Measurements from ENCODE around the gene PBRM1. TPM values are rescaled to one million over a fixed set of nuclear protein-coding genes. Genes with fewer than 3 reads are reported as not detected.
A peak's percentile ranks its signal among the peaks of the same experiment; 100 is the strongest.

Gene PBRM1
- total and polyA plus RNA-seq, 2 of the 13 experiments (the other 11 are each of a cell fraction or from before 2014, with no cell fraction given): 10.9 to 33.2 TPM

- peak; percentile 61; the same call in 1 of the 2 replicates for TF ChIP-seq ZNF280D (CRISPR knock-in tag; IDR thresholded peaks at IDR 0.05)
- no peak for TF ChIP-seq DPF2 (CRISPR knock-in tag; IDR thresholded peaks at IDR 0.05; ENCODE audit: borderline replicate concordance, low read depth)
- TF ChIP-seq BCL6 (CRISPR knock-in tag; IDR thresholded peaks at IDR 0.05): peak; percentile 53
- TF ChIP-seq CENPT (CRISPR knock-in tag; IDR thresholded peaks at IDR 0.05; ENCODE audit: low read depth): peak; percentile 20; the same call in 1 of the 2 replicates
- TF ChIP-seq ZNF33B (CRISPR knock-in tag; IDR thresholded peaks at IDR 0.05): no peak; the same call in 1 of the 2 replicates
- peak; percentile 96 for TF ChIP-seq KMT2B (CRISPR knock-in tag; IDR thresholded peaks at IDR 0.05)
- peak; percentile 87 for TF ChIP-seq ZNF574 (CRISPR knock-in tag; IDR thresholded peaks at IDR 0.05)
- TF ChIP-seq LRRFIP1 (CRISPR knock-in tag; conservative IDR thresholded peaks at IDR 0.05): peak; percentile 27; the same call in 1 of the 2 replicates
- TF ChIP-seq NCOA2 (CRISPR knock-in tag; IDR thresholded peaks at IDR 0.05): peak; percentile 55; the same call in 1 of the 2 replicates
- TF ChIP-seq KLF16 (CRISPR knock-in tag; IDR thresholded peaks at IDR 0.05): peak in 1 of 2 experiments; percentile 90; a peak in 2 of 4 replicates
- peak; percentile 86 for TF ChIP-seq NR2C2 (CRISPR knock-in tag; IDR thresholded peaks at IDR 0.05; ENCODE audit: borderline replicate concordance)
- TF ChIP-seq FIP1L1 (IDR thresholded peaks at IDR 0.05; ENCODE audit: borderline replicate concordance, insufficient read depth, low read depth, low read length): no peak
- peak; percentile 97 for TF ChIP-seq ZNF430 (CRISPR knock-in tag; IDR thresholded peaks at IDR 0.05)
- TF ChIP-seq ZNF235 (CRISPR knock-in tag; IDR thresholded peaks at IDR 0.05; ENCODE audit: borderline replicate concordance): peak; percentile 90; the same call in 1 of the 2 replicates
- TF ChIP-seq ZNF350 (CRISPR knock-in tag; IDR thresholded peaks at IDR 0.05; ENCODE audit: borderline replicate concordance, low read depth): peak; percentile 73
- no peak for TF ChIP-seq SATB2 (CRISPR knock-in tag; IDR thresholded peaks at IDR 0.05)
- TF ChIP-seq PLRG1 (conservative IDR thresholded peaks at IDR 0.05): no peak
- TF ChIP-seq SAFB2 (CRISPR knock-in tag; IDR thresholded peaks at IDR 0.05; ENCODE audit: borderline replicate concordance, low read depth): peak; percentile 89; the same call in 1 of the 2 replicates
- TF ChIP-seq FOXA1 (IDR thresholded peaks at IDR 0.05): no peak
- peak; percentile 58 for TF ChIP-seq FOXA1 (CRISPR knock-in tag; IDR thresholded peaks at IDR 0.05)
These were observed at the start of gene PBRM1, which contains the start of gene GNL3 (continued) for GRCh38 chr3:52685709-52686691.
